ENCODE data around the gene SMIM33.
A peak's percentile ranks its signal among the peaks of the same experiment; 100 is the strongest.
"Not testable (repeated sequence)": the region's sequence is repeated elsewhere in the genome, so short reads cannot be mapped to it uniquely, and the experiment has no call there.

Gene SMIM33

DNA sequence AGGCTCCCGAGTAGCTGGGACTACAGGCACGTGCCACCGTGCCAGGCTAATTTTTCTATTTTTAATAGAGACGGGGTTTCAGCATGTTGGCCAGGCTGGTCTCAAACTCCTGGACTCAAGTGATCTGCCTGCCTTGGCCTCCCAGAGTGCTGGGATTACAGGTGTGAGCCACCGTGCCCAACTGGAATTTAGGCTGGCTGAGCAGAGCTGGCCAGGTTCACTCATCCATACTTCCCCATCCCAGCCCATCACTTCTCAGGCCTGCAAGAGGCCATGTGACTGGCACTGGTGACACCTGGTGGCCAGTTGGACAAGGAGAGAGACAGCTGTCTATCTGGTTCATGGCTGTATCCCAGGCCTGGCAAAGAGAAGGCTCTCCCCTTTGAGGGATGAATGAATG lies 42.6 kb downstream of the SMIM33 start:
- not testable (repeated sequence) for H3K27ac ChIP-seq

DNA sequence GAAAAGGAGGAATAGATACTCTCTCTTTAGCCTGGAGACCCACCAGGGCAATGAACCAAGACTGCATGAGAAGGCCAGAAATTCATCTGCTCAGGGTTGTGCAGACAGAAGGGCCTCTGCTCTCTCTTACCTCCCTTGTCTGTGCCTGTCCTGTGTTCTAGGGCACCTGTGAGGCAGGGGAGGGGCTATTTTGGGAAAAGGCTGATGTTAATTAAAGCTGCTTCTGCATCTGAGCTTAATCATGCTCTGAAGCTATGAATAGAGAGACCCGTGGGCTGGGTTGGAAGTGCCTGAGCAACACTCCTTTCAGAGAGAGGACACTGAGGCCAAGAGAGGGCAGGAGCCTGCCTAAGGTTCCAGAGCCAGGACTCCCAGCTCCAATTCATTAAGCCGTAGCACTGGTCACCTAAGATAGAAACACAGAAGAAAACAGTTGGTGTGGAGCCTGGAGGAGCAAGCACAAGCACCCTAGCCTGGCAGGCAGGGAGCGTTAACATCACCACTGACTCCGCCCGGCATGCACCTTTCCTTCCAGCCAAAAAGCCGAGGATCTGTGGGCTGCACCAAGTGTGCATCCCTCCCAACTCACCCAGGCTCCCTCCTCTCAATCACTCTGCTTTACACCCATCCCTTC lies 43.2 kb downstream of the SMIM33 start:
- no peak overlapping the region for H3K27ac ChIP-seq
- no peak for TF ChIP-seq ZFX (IDR thresholded peaks at IDR 0.05)
- TF ChIP-seq CTCF (conservative IDR thresholded peaks at IDR 0.05) = peak; percentile 62

More for the DNA sequence above, 42.6 kb downstream of the SMIM33 start:
- TF ChIP-seq CTCF (conservative IDR thresholded peaks at IDR 0.05) = peak; percentile 84

DNA sequence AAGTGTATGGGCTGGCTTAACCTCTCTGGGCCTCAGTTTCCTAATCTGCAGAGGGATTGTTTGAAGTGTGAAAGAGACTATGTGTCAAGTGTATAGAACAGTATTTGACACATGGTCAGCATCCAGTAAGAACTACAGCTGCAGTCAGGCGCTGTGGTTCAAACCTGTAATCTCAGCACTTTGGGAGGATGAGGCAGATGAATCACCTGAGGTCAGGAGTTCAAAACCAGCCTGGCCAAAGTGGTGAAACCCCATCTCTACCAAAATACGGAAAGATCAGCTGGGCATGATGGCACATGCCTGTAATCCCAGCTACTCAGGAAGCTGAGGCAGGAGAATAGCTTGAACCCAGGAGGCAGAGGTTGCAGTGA lies 43.7 kb downstream of the SMIM33 start:
- H3K27ac ChIP-seq = no peak overlapping the region
- TF ChIP-seq CTCF (conservative IDR thresholded peaks at IDR 0.05) = no peak

- TF ChIP-seq CTCF (conservative IDR thresholded peaks at IDR 0.05) = peak; percentile 98
- peak; percentile 70; the same call in 1 of the 2 replicates for TF ChIP-seq ZFX (IDR thresholded peaks at IDR 0.05)
- H3K27ac ChIP-seq = peak overlapping the region; percentile 83
Observed at GRCh38 chr5:139517683-139518564, 47.1 kb downstream of the SMIM33 start.

All from C4-2B (cell line).